Middle frontal gyrus (tissue), 1 donor: ENCODE data around the gene VKORC1.
"Not testable (repeated sequence)": the region's sequence is repeated elsewhere in the genome, so short reads cannot be mapped to it uniquely, and the experiment has no call there.

Experiments
- DNase-seq: peaks from one replicate; pipeline ENCODE4 v3.0.0-alpha.2; 2015; ENCODE audit warnings: low spot score; ENCODE audit errors: extremely low spot score

VKORC1 gene

DNA sequence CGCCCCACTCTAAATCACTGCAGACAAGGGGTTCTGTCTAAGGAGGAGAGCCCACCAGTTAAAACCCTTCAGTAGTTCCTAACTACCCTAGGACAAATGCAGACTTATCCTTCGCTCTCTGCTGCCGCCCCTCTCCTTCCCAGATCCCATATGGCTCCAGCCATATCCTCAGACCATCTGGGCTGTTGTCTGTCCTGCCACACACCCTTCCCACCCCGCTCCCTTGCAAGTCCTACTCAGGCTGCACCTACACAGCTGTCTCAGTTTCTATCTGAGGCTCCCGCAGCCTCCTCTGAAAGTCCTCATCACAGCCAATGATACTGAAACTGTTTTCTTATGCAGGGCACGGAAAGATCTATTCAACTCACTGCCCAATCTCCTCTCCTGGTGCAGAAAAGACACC, 12.9 kb upstream of the VKORC1 start:
- DNase-seq, result no peak

DNA sequence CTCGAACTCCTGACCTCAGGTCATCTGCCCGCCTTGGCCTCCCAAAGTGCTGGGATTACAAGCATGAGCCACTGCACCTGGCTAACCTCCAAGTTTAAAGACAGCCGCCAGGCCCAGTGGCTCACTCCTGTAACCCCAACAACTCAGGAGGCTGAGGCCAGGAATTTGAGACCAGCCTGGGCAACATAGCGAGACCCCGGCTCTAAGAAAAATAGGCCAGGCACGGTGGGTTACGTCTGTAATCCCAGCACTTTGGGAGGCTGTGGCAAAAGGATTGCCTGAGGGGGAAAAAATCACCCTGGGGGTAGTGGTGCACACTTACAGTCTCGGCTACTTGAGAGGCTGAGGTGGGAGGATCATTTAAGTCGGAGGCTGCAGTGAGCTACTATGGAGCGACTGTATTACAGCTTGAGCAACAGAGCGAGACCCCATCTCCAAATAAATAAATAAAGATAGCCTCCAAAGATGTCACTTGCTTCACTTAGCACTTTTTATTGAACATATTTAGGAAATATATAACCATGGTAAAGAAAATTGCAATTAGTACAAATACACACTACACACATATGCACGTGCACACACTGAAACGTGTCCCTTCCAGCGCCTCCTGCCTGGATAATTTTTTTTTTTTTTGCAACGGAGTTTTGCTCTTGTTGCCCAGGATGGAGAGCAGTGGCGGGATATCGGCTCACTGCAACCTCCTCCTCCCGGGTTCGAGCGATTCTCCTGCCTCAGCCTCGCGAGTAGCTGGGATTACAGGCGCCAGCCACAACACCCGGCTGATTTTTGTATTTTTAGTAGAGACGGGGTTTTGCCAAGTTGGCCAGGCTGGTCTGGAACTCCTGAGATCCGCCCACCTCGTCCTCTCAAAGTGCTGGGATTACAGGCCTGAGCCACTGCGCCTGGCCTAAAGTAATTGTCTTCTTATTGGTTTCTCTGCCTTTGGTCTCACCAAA, 12.2 kb upstream of the VKORC1 start:
- no peak for DNase-seq

DNA sequence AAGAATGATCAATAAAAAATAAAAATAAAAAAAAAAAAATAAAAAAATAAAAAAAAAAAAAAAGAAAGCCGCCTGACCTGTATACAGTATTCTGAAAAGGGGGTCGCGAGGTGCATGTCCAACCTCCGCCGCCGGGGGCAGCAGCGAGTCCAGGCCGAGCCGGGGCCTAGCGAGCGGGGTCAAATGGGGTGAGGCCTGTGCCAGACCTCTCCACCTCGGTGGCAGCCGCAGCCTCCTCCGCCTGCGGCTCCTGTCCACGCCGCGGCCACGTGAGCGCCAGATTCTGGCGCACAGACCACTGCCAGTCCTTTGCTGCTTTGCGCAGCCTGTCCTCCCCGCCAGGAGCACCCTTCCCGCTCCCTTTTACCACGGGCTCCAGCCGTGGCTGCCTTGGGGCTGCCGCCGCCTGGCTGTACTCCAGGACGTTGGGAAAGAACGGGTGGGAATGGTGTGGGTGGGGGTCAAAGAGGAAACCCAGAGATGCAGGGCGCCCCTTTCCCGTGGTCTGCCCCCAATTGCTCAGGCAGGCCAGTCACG, 11.1 kb upstream of the VKORC1 start:
- DNase-seq, result no peak

DNA sequence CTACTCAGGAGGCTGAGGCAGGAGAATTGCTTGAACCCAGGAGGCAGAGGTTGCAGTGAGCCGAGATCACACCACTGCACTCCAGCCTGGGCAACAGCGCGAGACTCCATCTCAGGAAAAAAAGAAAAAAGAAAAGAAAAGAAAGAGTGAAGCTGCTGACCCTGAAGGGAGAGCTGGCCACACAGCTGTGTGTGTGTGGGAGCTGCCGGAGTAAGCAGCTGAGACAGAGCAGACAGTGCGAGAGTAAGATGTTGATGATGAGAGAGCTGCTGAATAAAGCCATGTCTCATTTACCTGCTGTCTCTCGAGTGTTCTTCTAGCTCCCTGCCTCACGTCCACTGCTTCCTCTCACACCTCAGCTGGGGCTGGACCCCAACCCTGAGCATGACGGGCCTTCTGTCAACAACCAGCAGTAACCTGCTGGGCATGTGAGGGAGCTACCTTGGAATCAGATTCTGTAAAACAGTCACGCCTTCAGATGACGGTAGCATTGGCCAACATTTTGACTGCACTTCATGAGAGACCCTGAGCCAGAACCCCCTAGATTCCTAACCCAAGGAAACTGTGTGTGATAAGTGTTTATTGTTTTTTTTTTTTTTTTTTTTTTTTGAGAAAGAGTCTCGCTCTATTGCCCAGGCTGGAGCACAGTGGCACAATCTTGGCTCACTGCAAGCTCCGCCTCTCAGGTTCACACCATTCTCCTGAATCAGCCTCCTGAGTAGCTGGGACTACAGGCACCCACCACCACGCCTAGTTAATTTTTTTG, 6.5 kb upstream of the VKORC1 start:
- DNase-seq, result not testable (repeated sequence)

DNA sequence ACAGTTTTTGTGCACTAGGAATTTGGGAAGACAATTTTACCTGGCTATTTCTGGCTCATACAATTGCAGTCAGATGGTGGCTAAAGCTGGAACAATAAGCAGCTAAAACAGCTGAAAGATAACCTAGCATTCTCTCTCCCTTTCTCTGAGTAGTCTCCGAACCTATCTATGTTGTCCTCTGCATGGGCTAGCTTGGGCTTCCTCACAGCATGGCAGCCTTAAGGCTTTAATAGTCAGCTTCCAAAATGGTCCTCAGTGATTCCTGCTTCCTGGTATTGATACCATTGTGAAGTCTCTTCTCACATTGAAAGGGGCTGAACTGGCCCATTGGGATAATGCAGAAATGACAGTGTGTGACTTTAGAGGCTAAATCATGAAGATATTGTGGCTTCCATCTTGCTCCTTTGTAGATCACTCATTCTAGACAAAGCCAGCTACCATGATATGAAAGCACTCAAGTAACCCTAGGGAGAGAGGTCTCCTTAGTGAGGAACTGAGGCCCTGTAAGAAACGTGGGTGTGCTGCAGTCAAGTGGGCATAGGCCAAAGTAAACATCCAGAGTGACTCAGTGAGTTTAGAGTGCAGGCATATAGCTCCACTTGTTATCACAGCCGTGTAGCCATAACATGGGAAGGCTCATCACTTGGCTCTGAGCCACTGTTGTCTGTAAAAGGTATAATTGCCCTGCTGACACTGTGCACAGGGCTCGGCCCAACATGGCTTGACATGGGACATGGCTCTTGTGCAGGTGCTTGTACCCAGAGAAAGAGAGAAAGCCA, 5.5 kb upstream of the VKORC1 start:
- DNase-seq, result no peak

DNA sequence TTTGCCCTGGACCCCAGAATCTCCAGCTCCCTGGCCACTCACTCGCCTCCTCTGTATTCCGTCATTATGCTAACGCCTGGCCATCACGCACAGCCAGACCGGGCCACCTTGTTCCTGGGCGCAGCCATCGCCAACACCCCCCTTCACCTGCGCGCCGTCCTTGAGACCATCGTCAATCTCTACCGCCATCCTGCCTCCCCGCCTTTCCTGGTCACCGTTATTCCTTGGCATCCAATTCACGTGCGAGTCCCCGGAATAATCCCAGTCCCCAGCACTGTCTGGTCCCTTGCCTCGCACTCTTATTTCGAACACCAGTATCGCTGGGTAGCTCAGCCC, 541 bp downstream of the VKORC1 start:
- no peak for DNase-seq

DNA sequence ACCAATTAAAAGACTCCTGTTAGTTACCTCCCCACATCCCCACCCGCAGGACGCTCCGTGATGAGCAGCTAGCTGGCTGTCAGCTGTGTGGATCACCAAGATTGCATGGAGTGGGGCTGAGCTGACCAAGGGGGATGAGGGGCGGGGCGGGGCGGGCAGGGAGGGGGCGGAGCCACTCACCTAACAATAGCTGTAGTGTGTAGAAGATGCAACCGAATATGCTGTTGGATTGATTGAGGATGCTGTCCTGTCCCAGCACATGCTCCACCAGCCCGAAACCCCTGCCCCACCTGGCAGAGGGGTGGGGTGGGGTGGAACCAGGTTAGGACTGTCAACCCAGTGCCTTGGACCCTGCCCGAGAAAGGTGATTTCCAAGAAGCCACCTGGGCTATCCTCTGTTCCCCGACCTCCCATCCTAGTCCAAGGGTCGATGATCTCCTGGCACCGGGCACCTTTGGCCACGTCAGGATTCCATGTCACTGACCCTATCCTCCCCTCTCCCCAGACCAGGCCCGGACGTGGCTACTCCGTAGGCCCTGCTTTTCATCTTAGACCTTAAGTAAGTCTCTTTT, 1.4 kb downstream of the VKORC1 start:
- DNase-seq, result no peak

DNA sequence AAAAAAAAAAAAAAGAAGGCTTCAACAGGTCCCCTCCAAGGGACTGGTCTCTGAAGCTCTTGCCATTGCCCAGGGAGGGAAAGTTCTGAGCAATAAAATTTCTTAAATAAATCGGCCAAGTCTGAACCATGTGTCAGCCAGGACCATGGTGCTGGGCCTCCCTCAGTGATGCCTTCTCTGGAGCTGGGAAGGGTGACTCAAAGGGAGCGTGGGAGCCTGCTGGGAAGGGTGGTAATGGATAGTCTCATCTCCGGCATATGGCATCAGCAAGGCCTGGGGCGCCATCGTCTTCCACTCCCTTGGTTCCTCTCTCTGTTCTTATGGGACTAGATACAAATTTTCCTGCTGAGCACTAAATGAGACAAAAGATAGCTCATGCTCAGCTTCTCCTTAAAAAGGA, 2.3 kb downstream of the VKORC1 start:
- no peak for DNase-seq

DNA sequence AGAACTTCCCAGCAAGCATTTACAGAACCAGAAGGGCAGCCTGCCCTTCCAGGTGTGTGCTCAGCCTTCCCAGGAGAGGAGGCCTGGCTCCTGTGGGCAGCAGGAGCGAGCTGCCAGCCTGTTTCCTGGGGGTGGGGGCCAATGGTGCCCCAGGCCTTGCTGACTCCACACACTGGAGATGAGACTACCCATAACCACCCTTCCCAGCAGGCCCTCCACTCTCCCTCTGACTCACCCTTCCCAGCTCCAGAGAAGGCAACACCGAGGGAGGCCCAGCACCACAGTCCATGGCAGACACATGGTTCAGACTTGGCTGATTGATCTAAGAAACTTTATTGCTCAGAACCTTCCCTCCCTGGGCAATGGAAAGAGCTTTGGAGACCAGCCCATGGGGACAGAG, 4.1 kb downstream of the VKORC1 start:
- DNase-seq, result no peak

DNA sequence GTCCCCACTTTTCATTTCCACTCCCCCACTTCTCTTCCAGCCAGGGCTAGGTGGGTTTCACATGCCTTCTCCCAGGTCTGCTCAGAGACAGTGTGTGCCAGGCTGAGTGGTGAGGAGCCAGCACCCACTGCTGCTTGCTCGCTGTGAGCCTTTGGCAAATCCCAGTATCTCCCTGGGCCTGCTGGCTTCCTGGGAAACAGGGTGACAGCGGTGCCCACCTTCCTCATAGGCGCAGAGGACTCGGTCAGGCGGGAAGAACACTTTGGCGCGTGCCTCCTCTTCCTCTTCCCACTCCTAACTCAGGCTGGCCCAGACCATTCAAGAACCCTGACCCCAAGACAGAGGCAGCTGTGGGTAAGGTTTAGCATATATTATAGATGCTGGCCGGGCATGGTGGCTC, 5.4 kb downstream of the VKORC1 start:
- DNase-seq, result no peak

DNA sequence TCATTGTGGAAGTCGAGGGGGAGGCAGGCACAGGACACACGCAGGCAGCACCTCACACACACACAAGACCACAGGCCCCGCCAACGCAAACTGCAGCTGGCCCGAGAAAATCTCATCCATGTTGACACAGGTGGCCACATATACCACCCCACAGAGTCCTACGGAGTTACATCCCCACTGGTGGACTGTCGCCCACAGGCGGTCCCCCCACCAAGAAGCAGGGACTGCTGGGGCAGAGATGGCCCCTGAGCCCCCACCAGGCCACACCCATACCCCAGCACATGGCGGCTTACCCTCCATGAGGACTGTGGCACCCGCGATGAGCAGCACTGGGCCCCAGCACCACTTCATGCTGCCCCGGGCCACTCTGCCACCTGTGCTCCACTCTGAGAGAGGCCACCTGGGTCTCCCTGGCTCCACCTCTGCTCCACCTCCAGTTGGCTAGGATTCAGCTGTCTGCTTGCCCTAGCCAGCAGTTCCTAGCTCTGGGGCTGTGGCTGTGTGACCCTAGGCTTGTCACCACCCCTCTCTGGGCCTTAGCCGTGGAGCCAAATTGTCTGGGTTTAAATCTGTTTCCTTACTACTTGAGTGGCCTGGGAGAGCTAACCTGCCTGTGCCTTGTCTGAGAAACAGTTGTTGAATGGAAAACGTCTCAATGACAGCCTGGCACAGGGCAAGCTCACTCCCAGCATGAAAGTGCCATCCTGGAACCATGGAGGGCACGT, 6.0 kb downstream of the VKORC1 start, which contains the start of gene PRSS53:
TSS of gene PRSS53 (minus strand) at position 485 of the 725 bp plus-strand sequence. CDS start at position 351, 134 bp downstream.
- no peak for DNase-seq

DNA sequence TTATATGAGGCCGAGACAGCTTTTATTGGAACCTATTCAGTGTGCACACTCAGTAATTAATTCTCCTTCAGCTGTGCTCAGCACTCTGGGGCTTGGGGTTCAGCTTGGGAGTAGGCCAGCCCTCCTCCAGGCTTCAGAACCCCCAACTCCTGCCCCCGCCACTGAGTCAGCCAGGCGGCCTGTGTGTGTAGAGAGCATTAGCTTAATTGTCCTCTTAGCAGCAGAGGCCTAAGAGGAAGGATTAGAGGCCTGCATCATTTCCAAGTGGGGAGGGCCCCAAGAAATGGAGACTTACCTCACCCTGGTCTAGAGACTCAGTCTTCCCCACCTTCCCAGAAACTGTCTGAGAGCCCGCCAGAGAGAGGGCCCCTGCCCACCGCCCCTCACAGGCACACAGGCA, 6.6 kb downstream of the VKORC1 start:
- DNase-seq, result no peak

DNA sequence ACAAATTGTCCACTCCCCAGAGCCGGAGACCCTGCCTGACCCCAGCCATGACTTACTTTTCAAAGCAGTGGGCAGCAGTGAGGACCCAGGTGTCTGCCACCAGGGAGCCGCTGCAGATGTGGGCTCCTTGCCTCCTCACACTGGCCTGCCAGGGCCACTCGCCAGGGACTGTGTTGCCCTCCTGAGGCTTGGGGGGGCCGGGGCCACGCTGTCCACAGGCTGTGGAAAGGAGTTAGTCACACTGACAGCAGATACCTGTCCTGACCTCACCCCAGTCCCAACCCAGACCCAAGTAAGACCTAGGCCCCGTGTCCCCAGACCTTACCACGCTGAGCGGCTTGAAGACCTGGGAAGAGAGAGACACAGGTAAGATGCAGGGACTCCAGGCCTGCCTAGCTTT, 7.1 kb downstream of the VKORC1 start:
- DNase-seq, result no peak

DNA sequence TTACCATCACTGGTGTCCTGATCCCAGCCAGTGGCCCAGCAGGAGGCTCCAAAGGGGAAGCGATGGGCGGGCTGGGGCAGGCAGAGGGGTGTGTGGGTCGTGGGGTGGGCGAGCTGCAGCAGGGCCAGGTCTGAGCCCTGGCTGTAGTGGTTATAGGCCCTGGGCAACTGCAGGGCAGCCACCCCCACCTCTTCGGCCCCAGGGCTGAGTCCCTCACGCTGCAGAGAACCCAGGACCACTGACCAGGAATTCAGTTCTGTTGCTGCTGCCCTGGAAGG, 8.0 kb downstream of the VKORC1 start:
- no peak for DNase-seq

DNA sequence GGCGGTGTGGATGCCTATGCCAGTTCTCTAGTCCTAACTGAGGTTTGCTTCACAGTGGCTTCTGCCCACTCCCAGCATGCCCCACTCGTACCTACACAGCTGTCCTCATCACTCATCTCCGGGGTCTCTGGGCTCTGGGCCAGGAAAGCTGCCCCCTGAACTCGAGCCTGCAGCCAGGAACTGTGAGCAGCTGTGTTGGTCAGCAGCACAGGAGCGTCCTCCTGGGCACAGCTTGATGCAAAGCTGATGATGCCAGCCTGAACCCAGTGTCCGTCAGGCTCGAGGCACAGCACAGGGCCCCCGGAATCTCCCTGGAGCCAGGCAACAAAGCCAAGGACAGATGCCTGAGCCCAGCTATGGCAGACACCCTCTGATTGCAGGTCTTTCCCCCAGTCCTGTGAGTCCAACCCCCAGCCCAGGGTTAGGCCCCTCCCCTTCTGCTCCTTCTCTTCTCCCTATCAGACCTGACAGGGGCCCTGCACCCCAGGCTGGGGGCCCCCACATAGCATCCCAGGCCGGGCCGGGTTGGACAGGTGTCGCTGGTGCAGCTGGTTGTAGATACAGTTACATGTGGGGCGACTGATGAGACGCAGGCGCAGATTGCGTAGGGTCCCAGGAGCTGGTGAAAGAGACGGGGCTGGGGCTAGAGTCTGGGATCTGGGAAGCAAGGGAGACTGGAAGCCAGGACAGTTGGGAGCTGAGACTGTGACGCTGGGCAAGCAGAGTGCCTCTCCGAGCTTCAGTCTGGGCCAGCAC, 8.5 kb downstream of the VKORC1 start:
- DNase-seq, result no peak

DNA sequence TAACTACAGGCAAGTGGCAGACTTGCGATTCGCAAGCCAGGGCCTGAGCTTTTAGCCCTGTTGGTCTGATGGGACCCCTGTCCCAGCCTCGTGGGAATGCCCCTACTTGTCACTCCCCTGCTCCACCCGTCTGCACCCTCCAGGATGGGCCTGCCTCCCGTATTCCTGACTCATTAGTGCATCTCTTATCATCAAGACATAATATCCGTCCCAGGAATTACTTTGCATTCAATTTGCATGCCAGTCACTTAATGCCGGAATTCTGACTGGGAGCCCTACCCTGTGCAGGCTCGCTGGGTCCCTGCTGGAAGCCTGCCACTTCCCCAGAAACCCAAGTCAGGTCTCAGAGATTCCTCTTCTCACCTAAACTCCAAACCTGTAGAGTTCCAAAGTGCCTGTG, 9.2 kb downstream of the VKORC1 start:
- no peak for DNase-seq

DNA sequence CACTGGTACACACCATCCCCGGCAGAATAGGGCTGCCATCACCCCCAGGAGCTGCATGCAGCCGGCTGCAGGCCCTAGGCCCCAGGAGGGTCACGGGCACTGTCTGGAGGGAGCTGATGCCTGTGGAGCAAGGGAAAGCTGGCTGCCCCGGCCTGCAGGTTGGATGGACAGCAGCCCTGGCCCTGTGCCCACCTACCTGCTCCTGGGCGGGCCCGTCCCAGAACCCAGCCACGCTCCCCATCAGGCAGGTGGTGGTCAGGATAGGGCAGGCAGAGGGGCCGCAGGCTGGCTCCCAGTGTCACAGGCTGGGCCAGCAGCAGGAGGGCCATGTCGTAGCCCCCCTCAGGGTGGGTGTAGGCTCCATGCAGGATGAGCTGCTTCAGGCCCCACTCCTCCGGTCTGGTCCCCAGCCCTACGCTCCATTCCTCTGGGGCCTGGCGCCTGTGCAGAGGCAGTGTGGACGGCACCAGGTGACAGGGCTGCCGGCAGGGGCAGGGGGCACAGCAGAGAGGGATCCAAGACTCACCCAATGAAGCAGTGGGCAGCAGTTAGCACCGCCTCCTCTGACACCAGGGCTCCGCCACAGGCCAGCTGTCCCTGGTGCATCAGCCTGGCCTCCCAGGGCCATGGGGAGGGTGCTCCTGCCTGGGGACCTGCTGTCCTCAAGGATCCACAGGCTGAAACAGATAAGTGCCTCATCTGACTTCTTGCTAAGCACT, 9.9 kb downstream of the VKORC1 start:
- DNase-seq, result no peak

DNA sequence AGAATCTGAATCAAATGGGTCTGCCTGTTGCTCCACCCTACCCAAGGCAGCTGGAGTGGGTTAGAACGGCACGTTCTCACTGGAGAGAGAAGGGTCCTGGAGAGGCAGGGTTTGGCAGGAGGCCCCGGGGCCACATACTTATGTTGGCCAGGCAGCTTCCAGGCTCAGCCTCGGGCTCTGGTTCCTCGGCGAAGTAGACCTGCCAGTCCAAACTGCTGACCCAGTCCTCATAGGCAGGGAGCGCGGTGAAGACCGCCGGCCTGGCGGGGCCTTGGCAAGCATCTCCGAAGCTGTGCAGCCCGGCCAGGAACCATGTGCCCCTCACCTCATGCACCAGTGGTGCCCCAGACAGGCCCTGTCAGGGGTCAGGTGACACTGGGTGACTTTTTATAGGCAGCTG, 10.6 kb downstream of the VKORC1 start:
- no peak for DNase-seq

DNA sequence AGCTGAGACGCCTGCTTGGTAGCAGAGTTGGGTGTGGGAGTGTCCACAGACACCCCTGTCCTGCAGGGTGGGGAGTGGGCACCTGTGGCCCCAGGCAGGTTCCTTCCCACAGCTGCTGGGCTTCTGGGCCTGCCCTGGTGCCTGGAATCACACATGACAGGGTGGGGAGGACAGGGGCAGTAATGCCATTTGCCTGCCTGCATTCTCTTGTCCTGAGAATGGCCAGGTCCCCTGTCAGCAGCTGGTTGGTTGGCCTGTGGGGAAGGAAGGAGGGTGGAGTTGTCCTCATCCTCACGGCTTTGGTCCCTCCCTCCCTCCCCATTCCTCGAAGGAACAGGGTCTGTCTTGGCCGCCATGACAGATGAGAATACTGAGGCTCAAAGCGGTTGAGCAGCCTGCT, 11.0 kb downstream of the VKORC1 start:
- no peak for DNase-seq
